HCT116 (cell line): ENCODE results near the gene TK1. TPM values are rescaled to one million over a fixed set of nuclear protein-coding genes. Genes with fewer than 3 reads are reported as not detected.

Experiments used
- ATAC-seq: fragments of 200-7000 bp; cut with Tn5 transposase; 2 replicates; pipeline ENCODE4 v1.9.1; 2020; ENCODE audit warnings: mild to moderate bottlenecking, moderate library complexity
- BruUV-seq: library from RNA; stranded (reverse); fragments of 400-500 nt; replicated peaks from 2 replicates; lab custom pipeline; 2021; lab: Mats Ljungman, UMichigan
- CTCF ChIA-PET: fragments of 300-600 bp; sonication (Branson Sonifier 250); formaldehyde crosslinking; loops from one replicate; lab custom pipeline; 2021; ENCODE audit warnings: antibody characterized with exemption; lab: Charles Lee
- POLR2A ChIA-PET: fragments of 300-600, 350-600 bp; sonication (Branson Sonifier 250); formaldehyde crosslinking; loops from one replicate; lab custom pipeline; 2021; ENCODE audit warnings: antibody characterized with exemption; lab: Charles Lee
- RAD21 ChIA-PET, 2 experiments: fragments of 300-600 bp; sonication (Branson Sonifier 250); formaldehyde crosslinking; loops; one replicate each; lab custom pipeline; 2023; ENCODE audit warnings: low total read pairs in 2 of 2; ENCODE audit not compliant: uncharacterized antibody in 2 of 2, unreplicated experiment in 2 of 2, low non-redundant PET in 1 of 2; lab: Charles Lee
- DNase-seq: peaks from one replicate; pipeline ENCODE4 v3.0.0-alpha.2; 2010; ENCODE audit warnings: low read depth, low spot score
- H2AFZ ChIP-seq: fragments of 200-600 bp; shearing (Covaris generic), sonication (generic); 2 replicates; pipeline ENCODE4 v1.6.1; 2017; ENCODE audit warnings: low read depth, mixed run types, mixed read lengths, antibody characterized with exemption, low read length; ENCODE audit not compliant: poor library complexity, severe bottlenecking
- H3K27ac ChIP-seq: 2 replicates; pipeline ENCODE4 v1.5.1; 2012; ENCODE audit warnings: low read depth, low read length
- H3K27me3 ChIP-seq: fragments of 200-600 bp; sonication (generic); 2 replicates; pipeline ENCODE4 v1.6.1; 2016; ENCODE audit warnings: mixed run types, low read length, mixed read lengths; ENCODE audit not compliant: insufficient read depth
- H3K36me3 ChIP-seq, 2 experiments: fragments of 200-500 bp in 1 of 2; fragments of 200-600 bp in 1 of 2; sonication (Bioruptor generic) in 1 of 2; sonication (generic) in 1 of 2; 2 replicates each; pipeline versions ENCODE4 v1.5.1 to v1.6.1; 2014 to 2016; ENCODE audit warnings: low read length in 2 of 2, inconsistent platforms in 1 of 2, mixed read lengths in 1 of 2, mixed run types in 1 of 2; ENCODE audit not compliant: insufficient read depth in 2 of 2, control insufficient read depth in 1 of 2
- H3K4me1 ChIP-seq, 2 experiments: fragments of 200-600 bp in 1 of 2; sonication (generic) in 1 of 2; 2 replicates each; pipeline versions ENCODE4 v1.5.1 to v1.6.1; 2012 to 2017; ENCODE audit warnings: low read length in 2 of 2, inconsistent platforms in 1 of 2, mild to moderate bottlenecking in 1 of 2, mixed read lengths in 1 of 2, mixed run types in 1 of 2, moderate library complexity in 1 of 2; ENCODE audit not compliant: insufficient read depth in 2 of 2, control insufficient read depth in 1 of 2
- H3K4me2 ChIP-seq: fragments of 200-600 bp; sonication (generic); 2 replicates; pipeline ENCODE4 v1.6.1; 2017; ENCODE audit warnings: mixed run types, low read length, mixed read lengths
- H3K4me3 ChIP-seq, 2 experiments: fragments of 200-600 bp in 1 of 2; sonication (generic) in 1 of 2; replicated peaks in 1 of 2; 2 replicates each; pipeline ENCODE4 v1.5.1; 2011 to 2016; ENCODE audit warnings: low read length in 2 of 2, control low read depth in 1 of 2, low read depth in 1 of 2, mild to moderate bottlenecking in 1 of 2, mixed read lengths in 1 of 2, mixed run types in 1 of 2
- H3K79me2 ChIP-seq: fragments of 200-600 bp; sonication (generic); 2 replicates; pipeline ENCODE4 v1.6.1; 2017; ENCODE audit warnings: mild to moderate bottlenecking, mixed run types, low read length, moderate library complexity, mixed read lengths; ENCODE audit not compliant: insufficient read depth
- H3K9ac ChIP-seq: fragments of 200-600 bp; sonication (generic); 2 replicates; pipeline ENCODE4 v1.6.1; 2016; ENCODE audit warnings: low read length, mixed read lengths
- H3K9me2 ChIP-seq: fragments of 200-600 bp; sonication (generic), shearing (Covaris generic); 2 replicates; pipeline ENCODE4 v1.6.1; 2017; ENCODE audit warnings: mixed run types, mild to moderate bottlenecking, moderate library complexity; ENCODE audit not compliant: insufficient read depth
- H3K9me3 ChIP-seq, 2 experiments: fragments of 200-500 bp in 1 of 2; fragments of 200-600 bp in 1 of 2; sonication (Bioruptor generic) in 1 of 2; sonication (generic) in 1 of 2; 2 replicates each; pipeline ENCODE4 v1.6.1; 2014 to 2017; ENCODE audit warnings: low read length in 2 of 2, mixed read lengths in 2 of 2, inconsistent platforms in 1 of 2, low read depth in 1 of 2, mild to moderate bottlenecking in 1 of 2, mixed run types in 1 of 2, moderate library complexity in 1 of 2; ENCODE audit not compliant: control insufficient read depth in 1 of 2, insufficient read depth in 1 of 2
- H4K20me1 ChIP-seq: fragments of 200-600 bp; sonication (generic), shearing (Covaris generic); 2 replicates; pipeline ENCODE4 v1.6.1; 2017; ENCODE audit warnings: mixed run types, mild to moderate bottlenecking, moderate library complexity; ENCODE audit not compliant: insufficient read depth
- CEBPB ChIP-seq: IDR thresholded peaks from 2 replicates; pipeline ENCODE4 v1.6.1; 2012; ENCODE audit warnings: low read depth
- CTCF ChIP-seq, 3 experiments: fragments of 200-600 bp in 1 of 3; sonication (generic) in 1 of 3; IDR thresholded peaks in 2 of 3; conservative IDR thresholded peaks in 1 of 3; 2 replicates each; pipeline ENCODE4 v1.5.1; 2012 to 2017; ENCODE audit warnings: low read depth in 2 of 3, low read length in 2 of 3, antibody characterized with exemption in 1 of 3, borderline replicate concordance in 1 of 3, control low read depth in 1 of 3, mild to moderate bottlenecking in 1 of 3, mixed read lengths in 1 of 3, mixed run types in 1 of 3, moderate library complexity in 1 of 3; ENCODE audit not compliant: insufficient read depth in 1 of 3
- EGR1 ChIP-seq: IDR thresholded peaks from 2 replicates; pipeline ENCODE4 v1.6.1; 2012; ENCODE audit warnings: low read depth
- RAD21 ChIP-seq: IDR thresholded peaks from 2 replicates; pipeline ENCODE4 v1.6.1; 2012; ENCODE audit warnings: low read depth, mild to moderate bottlenecking
- SP1 ChIP-seq: IDR thresholded peaks from 2 replicates; pipeline ENCODE4 v1.6.1; 2012; ENCODE audit warnings: low read depth
- intact Hi-C: fragments of 100-400 bp; cut with micrococcal nuclease; formaldehyde crosslinking; loops from 2 replicates; pipeline ENCODE4 v1.10.0; 2022
- total RNA-seq: library from RNA; stranded (reverse); gene quantifications from one replicate; pipeline ENCODE4 v1.2.1, GENCODE V29; 2021; ENCODE audit not compliant: unreplicated experiment

Gene TK1
- total RNA-seq, 1 experiment from 2014 or later, result 315 TPM

- intact Hi-C loops, result loop anchor here (5.0 kb wide), 1 partner anchor 128 kb away; no protein-coding TSS in a partner anchor
Measured at GRCh38 chr17:78124836-78125137, 62.1 kb downstream of the TK1 start.

More at GRCh38 chr17:78124836-78125137, 62.1 kb downstream of the TK1 start:
- Histone ChIP-seq H3K9me3 (no peaks in the 10 kb centered on the region), H3K4me3 (no peak overlapping the region), H3K4me1 (peaks cover 13 to 26% of the 10 kb centered on the region in 2 experiments; a peak in 3 of 4 replicates), H2AFZ (no peak overlapping the region), H3K27me3 (no peaks in the 10 kb centered on the region), H3K9ac (no peak overlapping the region), H3K9me2 (no peaks in the 10 kb centered on the region), H3K4me2 (no peak overlapping the region), H4K20me1 (no peaks in the 10 kb centered on the region), H3K36me3 (peaks cover 5 to 27% of the 10 kb centered on the region in 2 experiments; a peak in 3 of 4 replicates), H3K27ac (no peak overlapping the region; the same call in 1 of the 2 replicates), H3K79me2 (peaks cover 17% of the 10 kb centered on the region; the same call in 1 of the 2 replicates)
- BruUV-seq, result no TSS peak
- ATAC-seq (no peak), DNase-seq (no peak)
- POLR2A ChIA-PET, result no interaction called here
- CTCF ChIA-PET, result no interaction called here
- TF ChIP-seq CEBPB (no peak), RAD21 (no peak), SP1 (no peak), CTCF (IDR thresholded peaks at IDR 0.05 in 2 of 3, conservative IDR thresholded peaks at IDR 0.05 in 1 of 3; ENCODE audit: borderline replicate concordance in 1 of 3, insufficient read depth in 1 of 3, low read depth in 2 of 3, low read length in 2 of 3) (no peak), EGR1 (no peak)
- RAD21 ChIA-PET, result no interaction called here

Other genes starting within 250 kb of the TK1 start
- 23.4 TPM for gene TNRC6C, start 228.3 kb downstream of the TK1 start, total RNA-seq
- 142 TPM for gene TMC6, start 58.3 kb downstream of the TK1 start, total RNA-seq
- gene TMC8, start 56.3 kb downstream of the TK1 start, total RNA-seq, result 7.8 TPM
- gene C17orf99, start 40.7 kb downstream of the TK1 start, total RNA-seq, result not detected
- 148 TPM for gene SYNGR2, start 18.5 kb downstream of the TK1 start, total RNA-seq
- gene AFMID, start 310 bp upstream of the TK1 start, total RNA-seq, result 65.8 TPM
- gene BIRC5, start 27.2 kb upstream of the TK1 start, total RNA-seq, result 140 TPM
- gene TMEM235, start 44.6 kb upstream of the TK1 start, total RNA-seq, result not detected
- 26.7 TPM for gene SOCS3, start 173.0 kb upstream of the TK1 start, total RNA-seq
- 44.4 TPM for gene PGS1, start 191.6 kb upstream of the TK1 start, total RNA-seq